ENCODE results near the gene PPP2R1A.

DNA sequence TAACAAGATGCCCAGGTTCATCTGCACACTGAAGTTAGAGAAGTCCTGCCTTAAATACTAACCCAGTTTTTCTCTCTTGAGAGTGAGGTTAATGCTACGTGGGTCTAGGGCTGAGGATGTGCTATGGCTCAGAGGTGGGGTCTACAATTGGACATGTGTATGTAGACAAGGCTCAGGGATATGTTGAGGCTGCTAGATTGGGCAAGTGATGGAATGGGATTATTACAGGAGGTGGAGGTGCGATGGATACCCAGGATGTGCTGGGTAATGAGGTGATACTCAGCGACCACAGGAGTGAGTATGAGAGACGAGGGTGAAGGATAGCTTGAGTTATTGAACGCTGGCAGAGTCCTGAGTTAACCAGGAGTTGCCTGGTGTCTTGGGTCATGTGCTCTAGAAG, 38.1 kb downstream of the PPP2R1A start:
- TF ChIP-seq, protein P1, sequence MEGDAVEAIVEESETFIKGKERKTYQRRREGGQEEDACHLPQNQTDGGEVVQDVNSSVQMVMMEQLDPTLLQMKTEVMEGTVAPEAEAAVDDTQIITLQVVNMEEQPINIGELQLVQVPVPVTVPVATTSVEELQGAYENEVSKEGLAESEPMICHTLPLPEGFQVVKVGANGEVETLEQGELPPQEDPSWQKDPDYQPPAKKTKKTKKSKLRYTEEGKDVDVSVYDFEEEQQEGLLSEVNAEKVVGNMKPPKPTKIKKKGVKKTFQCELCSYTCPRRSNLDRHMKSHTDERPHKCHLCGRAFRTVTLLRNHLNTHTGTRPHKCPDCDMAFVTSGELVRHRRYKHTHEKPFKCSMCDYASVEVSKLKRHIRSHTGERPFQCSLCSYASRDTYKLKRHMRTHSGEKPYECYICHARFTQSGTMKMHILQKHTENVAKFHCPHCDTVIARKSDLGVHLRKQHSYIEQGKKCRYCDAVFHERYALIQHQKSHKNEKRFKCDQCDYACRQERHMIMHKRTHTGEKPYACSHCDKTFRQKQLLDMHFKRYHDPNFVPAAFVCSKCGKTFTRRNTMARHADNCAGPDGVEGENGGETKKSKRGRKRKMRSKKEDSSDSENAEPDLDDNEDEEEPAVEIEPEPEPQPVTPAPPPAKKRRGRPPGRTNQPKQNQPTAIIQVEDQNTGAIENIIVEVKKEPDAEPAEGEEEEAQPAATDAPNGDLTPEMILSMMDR (IDR thresholded peaks at IDR 0.05): no peak
- no peak for TF ChIP-seq POLR2A (IDR thresholded peaks at IDR 0.05)
